ENCODE results near the gene PHACTR2. TPM values are rescaled to one million over a fixed set of nuclear protein-coding genes. Genes with fewer than 3 reads are reported as not detected.
"Not testable (repeated sequence)": the region's sequence is repeated elsewhere in the genome, so short reads cannot be mapped to it uniquely, and the experiment has no call there.

PHACTR2 gene
- total RNA-seq, 2 donors from 2014 or later: 164 to 222 TPM

- Mint-ChIP-seq H3K4me1 (no peaks in the 10 kb centered on the region), H3K9me3 (no peaks in the 10 kb centered on the region), H3K27ac (no peak overlapping the region), H3K4me3 (no peak overlapping the region), H3K36me3 (ENCODE audit: low read depth) (peaks cover 46% of the 10 kb centered on the region), H3K27me3 (ENCODE audit: insufficient read depth) (no peaks in the 10 kb centered on the region)
- TF ChIP-seq, protein P1, sequence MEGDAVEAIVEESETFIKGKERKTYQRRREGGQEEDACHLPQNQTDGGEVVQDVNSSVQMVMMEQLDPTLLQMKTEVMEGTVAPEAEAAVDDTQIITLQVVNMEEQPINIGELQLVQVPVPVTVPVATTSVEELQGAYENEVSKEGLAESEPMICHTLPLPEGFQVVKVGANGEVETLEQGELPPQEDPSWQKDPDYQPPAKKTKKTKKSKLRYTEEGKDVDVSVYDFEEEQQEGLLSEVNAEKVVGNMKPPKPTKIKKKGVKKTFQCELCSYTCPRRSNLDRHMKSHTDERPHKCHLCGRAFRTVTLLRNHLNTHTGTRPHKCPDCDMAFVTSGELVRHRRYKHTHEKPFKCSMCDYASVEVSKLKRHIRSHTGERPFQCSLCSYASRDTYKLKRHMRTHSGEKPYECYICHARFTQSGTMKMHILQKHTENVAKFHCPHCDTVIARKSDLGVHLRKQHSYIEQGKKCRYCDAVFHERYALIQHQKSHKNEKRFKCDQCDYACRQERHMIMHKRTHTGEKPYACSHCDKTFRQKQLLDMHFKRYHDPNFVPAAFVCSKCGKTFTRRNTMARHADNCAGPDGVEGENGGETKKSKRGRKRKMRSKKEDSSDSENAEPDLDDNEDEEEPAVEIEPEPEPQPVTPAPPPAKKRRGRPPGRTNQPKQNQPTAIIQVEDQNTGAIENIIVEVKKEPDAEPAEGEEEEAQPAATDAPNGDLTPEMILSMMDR (conservative IDR thresholded peaks at IDR 0.05): no peak
- Histone ChIP-seq H3K9me3 (ENCODE audit: control insufficient read depth, low read length) (peaks cover 13% of the 10 kb centered on the region), H3K9ac (ENCODE audit: extremely low read depth, low read length, poor library complexity, severe bottlenecking) (no peak overlapping the region), H3K36me3 (ENCODE audit: control insufficient read depth, insufficient read depth, low read length) (peaks cover 66% of the 10 kb centered on the region), H3K4me3 (ENCODE audit: low read length) (no peak overlapping the region), H3K27me3 (ENCODE audit: control insufficient read depth, insufficient read depth, low read length, poor library complexity, severe bottlenecking) (no peaks in the 10 kb centered on the region), H3K4me1 (ENCODE audit: control insufficient read depth, insufficient read depth, low read length) (no peaks in the 10 kb centered on the region), H3K27ac (ENCODE audit: low read depth, low read length) (no peak overlapping the region)
- no peak for DNase-seq
- 92 to 98% methylated on average over 2 of the region's 2 CpGs for WGBS, 2 experiments (ENCODE audit: insufficient coverage in 1 of 2, insufficient read length in 1 of 2)
Observed at GRCh38 chr6:143863771-143864170, 186.0 kb downstream of the PHACTR2 start.

DNA sequence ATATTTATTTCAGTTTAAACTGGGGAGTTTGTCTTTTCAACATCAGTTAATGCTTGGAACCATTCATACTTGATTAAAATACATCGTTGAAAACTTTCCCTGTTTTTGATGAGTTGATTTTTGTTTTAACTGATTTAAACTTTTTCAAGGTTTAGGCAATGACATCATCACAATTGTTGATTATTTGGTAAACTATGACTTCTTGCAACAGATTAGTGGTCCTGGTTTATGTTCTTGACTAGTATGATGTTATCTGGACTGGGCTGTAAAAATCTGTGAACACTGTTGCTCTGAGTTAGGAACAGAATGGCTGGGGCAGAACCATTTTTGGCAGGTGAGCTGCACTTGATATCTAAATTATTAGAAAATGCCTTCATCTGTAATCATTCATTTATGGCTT lies 186.5 kb downstream of the PHACTR2 start, which contains the start of gene ZC2HC1B:
ZC2HC1B (plus strand) TSS at position 241 of the 400 bp plus-strand sequence; CDS start at position 307, 66 bp downstream.
- peaks cover 61% of the 10 kb centered on the region for H3K36me3 ChIP-seq (ENCODE audit: control insufficient read depth, insufficient read depth, low read length)
- no peaks in the 10 kb centered on the region for H3K4me1 Mint-ChIP-seq
- no peak within 1 kb of the TSS for H3K9ac ChIP-seq (ENCODE audit: extremely low read depth, low read length, poor library complexity, severe bottlenecking)
- 83 to 100% methylated on average over 1 of the region's 1 CpG for WGBS, 2 experiments (ENCODE audit: insufficient coverage in 1 of 2, insufficient read length in 1 of 2)
- peaks cover 13% of the 10 kb centered on the region for H3K9me3 ChIP-seq (ENCODE audit: control insufficient read depth, low read length)
- H3K27ac ChIP-seq (ENCODE audit: low read depth, low read length): no peak within 1 kb of the TSS
- TF ChIP-seq, protein P1 (conservative IDR thresholded peaks at IDR 0.05): no peak
- DNase-seq: no peak
- H3K27me3 ChIP-seq (ENCODE audit: control insufficient read depth, insufficient read depth, low read length, poor library complexity, severe bottlenecking): no peaks in the 10 kb centered on the region
- H3K4me3 ChIP-seq (ENCODE audit: low read length): no peak within 1 kb of the TSS
- no peak within 1 kb of the TSS for H3K4me3 Mint-ChIP-seq
- H3K9me3 Mint-ChIP-seq: no peaks in the 10 kb centered on the region
- H3K27me3 Mint-ChIP-seq (ENCODE audit: insufficient read depth): no peaks in the 10 kb centered on the region
- H3K36me3 Mint-ChIP-seq (ENCODE audit: low read depth): peaks cover 42% of the 10 kb centered on the region
- no peak within 1 kb of the TSS for H3K27ac Mint-ChIP-seq
- no peaks in the 10 kb centered on the region for H3K4me1 ChIP-seq (ENCODE audit: control insufficient read depth, insufficient read depth, low read length)

- no peak overlapping the region for H3K4me3 ChIP-seq (ENCODE audit: low read length)
- no peak overlapping the region for H3K27ac ChIP-seq (ENCODE audit: low read depth, low read length)
- Mint-ChIP-seq H3K36me3 (ENCODE audit: low read depth) (peaks cover 22% of the 10 kb centered on the region), H3K27ac (no peak overlapping the region), H3K4me3 (no peak overlapping the region), H3K9me3 (no peaks in the 10 kb centered on the region), H3K27me3 (ENCODE audit: insufficient read depth) (no peaks in the 10 kb centered on the region), H3K4me1 (no peaks in the 10 kb centered on the region)
- H3K4me1 ChIP-seq (ENCODE audit: control insufficient read depth, insufficient read depth, low read length): no peaks in the 10 kb centered on the region
- no peak overlapping the region for H3K9ac ChIP-seq (ENCODE audit: extremely low read depth, low read length, poor library complexity, severe bottlenecking)
- no peak for DNase-seq
- H3K27me3 ChIP-seq (ENCODE audit: control insufficient read depth, insufficient read depth, low read length, poor library complexity, severe bottlenecking): no peaks in the 10 kb centered on the region
- TF ChIP-seq, protein P1 (conservative IDR thresholded peaks at IDR 0.05): no peak
- peaks cover 34% of the 10 kb centered on the region for H3K36me3 ChIP-seq (ENCODE audit: control insufficient read depth, insufficient read depth, low read length)
- H3K9me3 ChIP-seq (ENCODE audit: control insufficient read depth, low read length): peaks cover 13% of the 10 kb centered on the region
Observed at GRCh38 chr6:143867236-143867635, 189.5 kb downstream of the PHACTR2 start.

GRCh38 chr6:143868808-143869207 lies 191.0 kb downstream of the PHACTR2 start:
- H3K9me3 Mint-ChIP-seq; H3K4me3 Mint-ChIP-seq; H3K4me1 ChIP-seq (ENCODE audit: control insufficient read depth, insufficient read depth, low read length); H3K4me1 Mint-ChIP-seq; H3K9ac ChIP-seq (ENCODE audit: extremely low read depth, low read length, poor library complexity, severe bottlenecking); H3K27me3 Mint-ChIP-seq (ENCODE audit: insufficient read depth); DNase-seq; H3K27ac ChIP-seq (ENCODE audit: low read depth, low read length); H3K27ac Mint-ChIP-seq; H3K4me3 ChIP-seq (ENCODE audit: low read length); H3K27me3 ChIP-seq (ENCODE audit: control insufficient read depth, insufficient read depth, low read length, poor library complexity, severe bottlenecking): not testable (repeated sequence)
- 90 to 96% methylated on average over 2 to 3 of the region's 3 CpGs for whole genome bisulfite sequencing, 2 experiments (ENCODE audit: insufficient coverage in 1 of 2, insufficient read length in 1 of 2)
- peaks cover 16% of the 10 kb centered on the region for H3K36me3 Mint-ChIP-seq (ENCODE audit: low read depth)
- H3K9me3 ChIP-seq (ENCODE audit: control insufficient read depth, low read length): peaks cover 13% of the 10 kb centered on the region
- H3K36me3 ChIP-seq (ENCODE audit: control insufficient read depth, insufficient read depth, low read length): peaks cover 18% of the 10 kb centered on the region

GRCh38 chr6:143871202-143871730 lies 193.5 kb downstream of the PHACTR2 start:
- not testable (repeated sequence) for H3K9ac ChIP-seq (ENCODE audit: extremely low read depth, low read length, poor library complexity, severe bottlenecking); H3K27ac Mint-ChIP-seq; H3K36me3 Mint-ChIP-seq (ENCODE audit: low read depth); H3K27me3 Mint-ChIP-seq (ENCODE audit: insufficient read depth); H3K4me1 Mint-ChIP-seq; H3K4me1 ChIP-seq (ENCODE audit: control insufficient read depth, insufficient read depth, low read length); DNase-seq; H3K4me3 ChIP-seq (ENCODE audit: low read length); H3K36me3 ChIP-seq (ENCODE audit: control insufficient read depth, insufficient read depth, low read length); H3K27me3 ChIP-seq (ENCODE audit: control insufficient read depth, insufficient read depth, low read length, poor library complexity, severe bottlenecking); H3K27ac ChIP-seq (ENCODE audit: low read depth, low read length); H3K4me3 Mint-ChIP-seq
- H3K9me3 ChIP-seq (ENCODE audit: control insufficient read depth, low read length): peaks cover 21% of the 10 kb centered on the region
- WGBS, 2 experiments (ENCODE audit: insufficient coverage in 1 of 2, insufficient read length in 1 of 2): 78 to 100% methylated on average over 1 of the region's 1 CpG
- peaks cover 16% of the 10 kb centered on the region for H3K9me3 Mint-ChIP-seq

Measured in endodermal cell (in vitro differentiated cells).